Measurements from ENCODE around the gene PGAM5.
"Not testable (repeated sequence)": the region's sequence is repeated elsewhere in the genome, so short reads cannot be mapped to it uniquely, and the experiment has no call there.

PGAM5 gene

DNA sequence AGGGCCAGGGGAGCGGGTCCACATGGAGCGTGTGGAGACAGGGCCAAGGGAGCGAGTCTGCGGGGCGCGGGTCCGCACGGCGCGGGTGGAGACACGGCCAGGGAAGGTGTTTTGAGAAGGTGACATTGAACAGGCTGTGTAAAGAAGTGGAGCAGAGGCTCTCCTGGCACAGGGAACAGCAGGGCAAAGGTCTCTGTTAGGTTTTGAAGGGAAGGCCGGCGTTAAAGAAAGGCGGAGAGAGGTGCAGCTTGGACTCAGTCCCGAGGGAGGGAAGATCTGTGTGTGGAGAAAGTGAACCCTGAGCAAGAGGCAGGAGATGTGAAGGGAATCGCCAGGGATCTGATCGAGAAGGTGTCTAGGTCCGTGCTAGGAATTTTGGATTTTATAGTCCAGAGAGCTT is 21.4 kb upstream of the PGAM5 start:
- DNase-seq = no peak

- DNase-seq = no peak
Observed at GRCh38 chr12:132690112-132690511, 20.5 kb upstream of the PGAM5 start.

- not testable (repeated sequence) for DNase-seq
Observed at GRCh38 chr12:132692030-132692429, 18.6 kb upstream of the PGAM5 start.

- not testable (repeated sequence) for DNase-seq
Observed at GRCh38 chr12:132694888-132695287, 15.8 kb upstream of the PGAM5 start.

- DNase-seq = no peak
Observed at GRCh38 chr12:132695431-132695830, 15.2 kb upstream of the PGAM5 start.

- no peak for DNase-seq
Observed at GRCh38 chr12:132698341-132698740, 12.3 kb upstream of the PGAM5 start.

DNA sequence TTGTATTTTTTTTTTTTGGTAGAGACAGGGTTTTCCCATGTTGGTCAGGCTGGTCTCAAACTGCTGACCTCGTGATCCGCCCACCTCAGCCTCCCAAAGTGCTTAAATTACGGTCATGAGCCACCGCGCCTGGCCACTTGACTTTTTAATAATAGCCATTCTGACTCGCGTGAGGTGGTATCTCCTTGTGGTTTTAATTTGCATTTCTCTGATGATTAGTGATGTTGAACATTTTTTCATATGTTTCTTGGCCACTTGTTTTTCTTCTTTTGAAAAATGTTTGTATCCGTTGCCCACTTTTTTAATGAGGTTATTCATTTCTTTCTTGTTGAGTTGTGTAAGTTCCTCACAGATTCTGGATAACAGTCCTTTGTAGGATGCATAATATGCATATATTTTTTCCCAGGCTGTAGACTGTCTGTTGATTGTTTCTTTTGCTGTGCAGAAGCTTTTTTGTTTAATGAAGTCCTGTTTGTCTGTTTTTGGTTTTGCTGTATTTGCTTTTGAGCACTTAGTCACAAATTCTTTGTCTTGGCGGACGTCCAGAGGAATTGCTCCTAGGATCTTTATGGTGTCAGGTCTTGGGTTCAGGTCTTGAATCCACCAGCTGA is 10.3 kb upstream of the PGAM5 start:
- no peak for DNase-seq

- DNase-seq = no peak
Observed at GRCh38 chr12:132702640-132703039, 8.0 kb upstream of the PGAM5 start.

GRCh38 chr12:132703641-132704040 is 7.0 kb upstream of the PGAM5 start:
- no peak for DNase-seq

DNA sequence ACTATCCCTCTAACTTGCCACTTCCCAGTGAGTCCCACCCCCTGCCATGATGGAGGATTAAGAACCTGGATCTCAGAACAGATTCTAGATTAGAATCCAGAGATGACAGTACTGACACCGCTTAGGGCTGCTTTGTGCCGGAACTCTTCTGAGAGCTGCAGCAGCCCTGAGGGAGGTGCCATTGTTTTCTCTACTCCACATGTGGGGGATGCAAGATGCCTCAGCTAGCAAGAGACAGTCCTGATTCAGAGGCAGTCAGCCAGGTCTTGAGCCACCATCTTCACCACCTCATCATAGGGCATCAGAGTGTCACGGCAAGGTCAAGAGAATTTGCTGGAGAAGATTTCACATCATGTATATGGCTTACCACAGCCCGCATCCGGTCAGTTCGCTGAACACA is 3.4 kb upstream of the PGAM5 start:
- DNase-seq = no peak

- no peak for DNase-seq
Observed at GRCh38 chr12:132708150-132708549, 2.5 kb upstream of the PGAM5 start.

DNA sequence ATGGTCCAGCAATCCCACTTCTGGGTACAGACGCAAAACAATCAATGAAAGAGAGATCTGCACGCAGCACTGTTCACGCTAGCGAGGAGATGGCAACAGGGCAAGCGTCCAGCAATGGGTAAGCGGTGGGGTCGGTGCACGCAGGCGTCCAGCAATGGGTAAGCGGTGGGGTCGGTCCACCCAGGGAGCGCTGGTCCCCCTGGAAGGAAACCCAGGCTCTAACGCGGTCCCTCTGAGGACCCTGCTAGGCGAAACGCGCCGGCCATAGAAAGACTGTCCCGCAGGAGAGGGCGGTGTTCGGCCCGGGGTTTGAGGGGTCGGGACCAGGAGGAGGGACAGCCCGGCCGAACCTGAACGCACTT is 618 bp upstream of the PGAM5 start:
- no peak for DNase-seq

GRCh38 chr12:132711080-132711843 is 620 bp downstream of the PGAM5 start:
- no peak for DNase-seq

DNA sequence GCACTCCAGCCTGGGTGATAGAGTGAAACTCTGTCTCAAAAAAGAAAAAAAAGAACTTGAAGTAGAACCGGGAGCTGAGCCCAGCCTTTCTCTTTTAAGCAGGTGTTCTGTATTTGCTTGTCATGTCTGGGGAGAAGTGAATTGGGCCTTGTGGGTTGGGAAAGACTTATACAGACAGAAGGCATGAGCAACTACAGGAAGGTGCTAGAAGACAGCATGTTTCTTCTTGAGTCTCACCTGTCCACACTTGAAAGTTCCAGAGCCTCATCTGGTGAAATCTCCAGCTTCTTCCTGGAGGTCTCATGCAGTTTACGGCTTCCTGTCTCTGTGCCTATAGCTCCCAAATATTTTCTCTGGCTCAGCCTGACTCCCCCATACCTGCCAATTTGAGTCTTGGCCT is 2.5 kb downstream of the PGAM5 start:
- DNase-seq = no peak

GRCh38 chr12:132715874-132716273 is 5.2 kb downstream of the PGAM5 start:
- DNase-seq = no peak

DNA sequence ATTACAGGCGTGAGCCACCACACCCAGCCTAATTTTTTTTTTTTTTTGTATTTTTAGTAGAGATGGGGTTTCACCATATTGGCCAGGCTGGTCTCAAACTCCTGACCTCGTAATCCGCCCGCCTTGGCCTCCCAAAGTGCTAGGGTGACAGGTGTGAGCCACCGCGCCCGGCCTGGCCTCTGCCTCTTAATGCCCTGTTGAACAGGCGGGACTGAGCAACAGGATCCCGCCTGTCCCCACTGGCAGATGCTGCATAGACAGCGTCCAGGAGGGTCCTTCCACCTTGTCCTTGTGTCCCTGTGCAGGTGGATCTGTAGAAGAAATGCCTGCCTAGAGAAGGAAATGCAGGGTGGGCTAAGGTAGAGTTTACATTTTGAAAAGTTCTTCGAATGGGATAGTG is 5.7 kb downstream of the PGAM5 start:
- no peak for DNase-seq

DNA sequence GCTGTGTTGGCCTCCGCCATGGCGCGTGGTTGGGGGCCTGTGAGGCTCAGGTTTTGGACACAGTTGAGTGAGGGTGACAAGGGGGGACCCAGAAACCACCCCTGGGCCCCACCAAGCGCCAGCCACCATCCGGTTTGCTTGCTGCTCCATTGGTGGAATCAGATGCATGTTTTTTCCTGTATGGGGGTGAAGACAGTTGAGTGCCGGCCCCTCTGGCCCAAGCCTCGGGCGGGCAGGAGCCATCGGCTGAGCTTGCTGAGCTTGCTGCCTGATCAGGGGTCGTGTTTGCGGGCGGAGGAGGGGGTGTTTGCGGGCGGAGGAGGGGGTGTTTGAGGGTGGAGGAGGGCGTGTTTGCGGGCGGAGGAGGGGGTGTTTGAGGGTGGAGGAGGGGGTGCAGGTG is 6.4 kb downstream of the PGAM5 start:
- DNase-seq = no peak

DNA sequence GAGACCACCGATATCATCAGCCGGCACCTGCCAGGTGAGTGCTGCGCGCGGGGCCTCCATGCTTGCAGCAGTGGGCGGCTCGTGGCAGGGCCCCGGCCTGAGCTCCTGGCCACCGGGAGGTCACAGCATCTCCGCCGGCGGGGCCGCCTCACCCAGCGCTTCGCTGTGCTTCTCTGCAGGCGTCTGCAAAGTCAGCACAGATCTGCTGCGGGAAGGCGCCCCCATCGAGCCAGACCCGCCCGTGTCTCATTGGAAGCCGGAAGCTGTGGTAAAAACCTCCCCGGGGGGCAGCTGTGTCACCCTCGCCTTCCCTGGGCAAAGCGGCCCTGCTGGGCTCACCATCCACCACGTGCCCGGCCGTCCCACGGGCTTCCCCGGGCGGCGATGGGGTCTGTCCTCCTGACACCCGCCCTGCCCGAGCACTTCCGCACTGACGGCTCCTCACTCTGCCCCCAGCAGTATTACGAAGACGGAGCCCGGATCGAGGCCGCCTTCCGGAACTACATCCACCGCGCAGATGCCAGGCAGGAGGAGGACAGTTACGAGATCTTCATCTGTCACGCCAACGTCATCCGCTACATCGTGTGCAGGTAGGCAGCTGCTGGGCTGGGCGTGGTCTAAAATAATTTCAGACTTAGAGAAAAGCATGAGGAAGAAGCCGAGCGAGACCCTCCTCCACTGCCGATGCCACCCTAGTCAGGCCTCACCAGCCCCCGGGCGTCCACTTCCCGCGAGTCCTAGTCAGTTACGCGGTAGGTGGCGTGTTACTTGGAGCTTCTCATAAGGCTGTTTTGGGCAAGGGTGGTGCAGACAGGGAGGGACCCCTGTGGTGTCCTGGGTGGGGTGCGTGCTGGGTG is 7.1 kb downstream of the PGAM5 start:
- DNase-seq = no peak

DNA sequence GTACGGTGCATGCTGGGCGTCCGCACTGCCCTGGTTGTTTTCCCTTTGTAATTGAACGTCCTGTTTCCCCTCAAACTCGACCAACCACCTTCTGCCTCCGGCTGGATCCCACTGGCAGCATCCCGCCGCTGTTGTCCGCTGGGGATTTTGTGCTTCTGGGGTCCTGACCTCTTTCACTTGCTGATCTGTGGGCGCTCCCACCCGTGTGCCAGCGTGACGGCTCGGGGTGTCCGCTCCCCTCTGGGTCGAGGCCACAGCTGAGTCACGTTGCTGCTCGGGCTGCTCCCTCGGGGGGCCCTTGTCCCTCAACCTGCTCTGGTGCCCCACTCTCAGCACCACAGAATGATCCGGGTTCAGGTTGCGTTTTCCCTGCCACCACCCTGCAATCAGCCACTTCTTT is 8.0 kb downstream of the PGAM5 start:
- no peak for DNase-seq

GRCh38 chr12:132719141-132719953 is 8.7 kb downstream of the PGAM5 start:
- no peak for DNase-seq

DNA sequence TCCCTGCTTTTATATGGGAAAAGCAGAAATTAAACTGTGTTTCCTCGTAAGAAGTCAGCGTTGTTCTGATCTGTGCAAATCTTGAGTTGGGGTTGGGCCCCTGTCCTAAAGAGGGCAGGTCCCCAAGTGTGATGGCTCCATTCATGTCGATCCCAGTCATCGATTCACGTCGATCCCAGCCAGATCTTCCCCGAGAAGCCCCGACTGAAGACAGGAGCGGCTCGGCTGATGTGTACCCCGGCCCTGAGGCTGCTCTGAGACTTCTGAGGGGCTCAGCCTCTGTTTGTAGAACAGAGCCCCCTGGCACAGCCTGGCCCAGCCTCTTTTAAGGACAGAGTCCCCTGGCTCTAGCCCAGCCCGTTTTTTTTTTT is 9.3 kb downstream of the PGAM5 start:
- DNase-seq = no peak

GRCh38 chr12:132720606-132721345 is 10.1 kb downstream of the PGAM5 start:
- no peak for DNase-seq

Measured in activated gamma-delta T cell treated with Interleukin-2 at 50 U/mL for 16 hours (primary cell).